NCI-H524 treated with DMSO at 0.1 percent for 48 hours (cell line): Measurements from ENCODE around the gene AGAP3.

Experiments
- DNase-seq: peaks from one replicate; lab custom pipeline; 2025; lab: John Stamatoyannopoulos, UW

The AGAP3 gene

GRCh38 chr7:151161757-151162156, 75.5 kb downstream of the AGAP3 start:
- DNase-seq: no peak

DNA sequence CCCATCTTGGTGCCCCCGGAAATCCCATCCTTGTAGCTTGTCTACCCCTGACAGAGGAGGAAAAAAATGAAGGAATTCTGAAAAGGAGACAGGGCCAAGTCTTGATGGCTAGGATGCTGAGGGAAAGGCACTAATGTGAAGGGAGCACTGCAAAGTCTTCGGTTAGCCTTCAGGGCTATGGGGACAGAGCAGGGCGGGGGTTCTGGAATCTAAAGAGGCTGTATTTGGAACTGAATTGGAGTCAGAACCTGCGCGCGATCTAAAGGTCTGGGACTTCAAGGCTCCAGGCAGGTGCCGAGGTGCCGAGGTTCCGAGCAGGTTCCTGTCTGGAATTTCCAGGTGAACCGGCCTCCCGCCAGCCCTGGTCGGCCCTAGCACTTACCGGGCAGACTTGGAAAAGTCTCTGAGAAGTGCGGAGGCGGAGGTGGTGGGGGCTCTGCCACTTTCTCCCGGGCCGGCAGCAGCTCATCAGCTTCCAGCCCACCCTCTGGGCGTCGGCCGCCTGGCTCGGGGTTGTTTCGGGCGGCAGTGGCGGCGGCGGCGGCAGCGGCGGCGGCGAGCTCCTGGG, 80.4 kb downstream of the AGAP3 start:
- no peak for DNase-seq

- DNase-seq: no peak
Observed at GRCh38 chr7:151167197-151167961, 81.1 kb downstream of the AGAP3 start, which contains the start of gene GBX1. Gene GBX1 (minus strand): TSS chr7:151167694. CDS start chr7:151167548, 146 bp downstream.

DNA sequence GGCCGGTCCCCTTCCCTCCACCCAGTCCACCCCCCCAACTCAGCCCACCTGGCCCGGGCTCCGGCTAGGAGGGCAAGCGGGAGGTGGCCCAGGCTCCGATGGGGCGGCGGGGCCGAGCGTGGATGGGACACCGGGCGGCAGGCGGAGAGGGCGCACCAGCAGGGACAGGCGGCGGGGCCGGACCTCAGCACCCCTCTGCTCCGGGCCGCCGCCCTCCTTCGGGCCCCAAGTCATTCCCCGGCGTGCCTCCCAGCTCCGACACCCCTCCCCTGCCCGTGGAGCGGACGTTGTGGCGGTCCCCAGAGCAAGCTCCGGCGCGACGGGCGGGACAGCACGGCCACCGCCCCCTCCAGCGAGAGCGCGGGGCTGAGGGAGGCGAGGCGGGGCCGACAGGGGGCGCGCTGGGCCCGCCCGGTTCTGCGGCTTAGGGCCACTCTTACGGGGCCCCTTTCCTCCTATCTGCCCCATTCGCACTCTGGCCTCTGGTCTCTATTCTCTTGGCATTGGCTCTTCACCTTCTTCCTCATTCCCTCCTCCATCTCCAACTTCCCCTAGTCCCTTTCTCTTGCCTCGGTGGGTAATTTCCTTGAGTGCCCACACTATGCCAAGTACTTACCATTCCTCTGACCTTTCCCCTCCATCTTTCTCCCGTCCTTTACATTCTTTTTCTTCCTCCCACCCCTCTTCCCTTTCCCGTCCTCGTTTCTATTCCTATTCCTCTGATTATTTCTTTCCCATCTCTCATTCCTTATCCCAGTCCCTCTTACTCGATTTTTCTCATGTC, 81.9 kb downstream of the AGAP3 start:
- no peak for DNase-seq

DNA sequence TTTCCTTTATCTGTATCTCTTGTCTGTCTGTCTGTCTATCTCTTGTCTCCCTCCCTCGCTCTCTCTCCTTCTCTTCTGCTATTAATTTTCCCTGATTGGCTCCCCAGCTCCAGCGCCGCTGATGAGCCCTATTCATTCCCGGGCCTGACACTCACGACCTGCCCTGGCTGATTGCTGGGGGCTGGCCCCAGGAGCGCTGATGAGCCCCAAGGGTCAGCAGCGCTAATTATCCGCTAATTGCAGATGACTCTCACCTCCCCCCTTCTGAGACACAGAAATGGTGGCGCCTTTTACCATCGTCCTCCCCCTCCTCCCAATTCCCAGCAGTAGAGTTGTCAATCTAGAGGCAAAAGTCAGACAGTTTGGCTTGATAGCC, 82.5 kb downstream of the AGAP3 start:
- no peak for DNase-seq

GRCh38 chr7:151172273-151173141, 86.2 kb downstream of the AGAP3 start:
- no peak for DNase-seq

DNA sequence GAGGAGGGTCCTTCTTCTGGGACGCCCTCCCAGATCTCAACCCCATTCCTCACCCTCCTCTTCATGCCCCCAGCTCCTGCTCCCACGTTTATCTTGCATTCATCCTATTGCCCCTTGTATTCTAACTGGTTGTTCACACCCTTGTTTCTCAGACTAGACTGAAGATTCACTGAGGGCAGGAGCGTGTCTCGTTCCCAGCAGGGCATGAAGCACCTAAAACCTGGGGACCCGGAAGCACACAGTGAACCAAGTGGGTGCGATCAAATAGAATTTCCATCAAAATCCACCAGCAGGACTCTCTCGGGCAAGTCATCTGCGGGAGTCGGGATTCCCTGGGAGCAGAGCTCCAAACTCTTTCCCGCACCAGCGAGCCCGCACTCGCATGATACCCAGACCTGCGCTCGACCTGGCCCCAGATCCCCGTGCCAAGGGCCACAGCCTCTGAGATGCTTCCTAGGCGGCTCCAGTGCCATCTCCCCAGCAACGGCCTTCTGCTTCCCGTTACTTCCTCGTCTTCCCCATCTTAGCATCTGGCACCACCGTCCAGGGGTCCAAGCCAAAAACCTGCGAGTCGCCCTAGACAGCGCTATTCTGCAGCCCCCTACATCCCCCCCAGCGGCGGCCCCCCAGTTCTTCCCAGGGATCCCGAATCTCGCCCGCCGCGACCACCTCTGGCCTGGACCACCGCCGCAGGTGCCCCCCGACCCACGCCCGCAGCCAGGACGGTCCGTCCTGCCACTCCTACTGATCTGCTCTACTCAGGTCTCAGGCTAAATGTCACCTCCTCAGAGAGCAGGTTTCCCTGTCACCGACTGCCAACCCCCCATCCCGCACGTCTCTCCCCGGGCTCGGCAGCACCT, 87.3 kb downstream of the AGAP3 start:
- DNase-seq: no peak

DNA sequence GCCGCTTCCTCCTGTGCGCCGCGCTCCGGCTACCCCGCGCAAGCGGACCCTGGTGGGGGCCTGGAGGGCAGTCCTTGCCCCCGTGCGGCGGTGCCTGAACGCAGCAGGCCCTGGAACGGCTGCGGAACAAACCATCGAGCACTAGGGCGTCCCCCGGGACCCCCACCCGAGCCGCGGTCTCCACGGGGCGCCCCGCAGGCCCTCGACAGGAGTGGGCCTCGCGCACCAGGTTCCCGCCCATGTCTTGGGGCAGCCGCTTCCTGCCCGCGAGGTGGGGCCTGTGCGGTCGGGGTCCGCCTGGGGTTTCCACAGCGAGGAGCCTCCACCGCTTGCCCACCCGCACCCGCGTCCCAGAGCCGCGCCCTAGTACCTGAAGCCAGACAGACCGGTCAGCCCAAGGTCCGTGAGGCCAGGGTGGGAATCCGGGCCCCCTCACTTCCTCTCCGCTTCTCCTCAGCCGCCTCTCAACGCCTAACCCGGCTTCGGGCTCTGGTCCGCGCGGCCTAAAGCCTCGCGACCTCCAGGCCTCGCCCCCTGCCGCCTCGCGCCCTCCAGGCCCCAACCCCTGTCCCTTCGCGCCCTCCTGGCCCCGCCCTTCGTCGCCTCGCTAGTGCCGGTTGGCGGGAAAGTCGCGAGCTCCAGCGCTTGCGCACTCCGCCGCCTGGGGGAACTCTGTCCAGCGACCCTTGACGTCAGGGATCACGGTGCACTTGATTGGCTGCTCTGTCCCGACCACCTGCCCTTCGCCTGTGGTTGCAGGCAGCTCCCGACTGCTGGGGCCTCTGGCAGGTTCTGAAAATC, 88.2 kb downstream of the AGAP3 start:
- DNase-seq: no peak

GRCh38 chr7:151175047-151175792, 88.9 kb downstream of the AGAP3 start:
- DNase-seq: no peak

DNA sequence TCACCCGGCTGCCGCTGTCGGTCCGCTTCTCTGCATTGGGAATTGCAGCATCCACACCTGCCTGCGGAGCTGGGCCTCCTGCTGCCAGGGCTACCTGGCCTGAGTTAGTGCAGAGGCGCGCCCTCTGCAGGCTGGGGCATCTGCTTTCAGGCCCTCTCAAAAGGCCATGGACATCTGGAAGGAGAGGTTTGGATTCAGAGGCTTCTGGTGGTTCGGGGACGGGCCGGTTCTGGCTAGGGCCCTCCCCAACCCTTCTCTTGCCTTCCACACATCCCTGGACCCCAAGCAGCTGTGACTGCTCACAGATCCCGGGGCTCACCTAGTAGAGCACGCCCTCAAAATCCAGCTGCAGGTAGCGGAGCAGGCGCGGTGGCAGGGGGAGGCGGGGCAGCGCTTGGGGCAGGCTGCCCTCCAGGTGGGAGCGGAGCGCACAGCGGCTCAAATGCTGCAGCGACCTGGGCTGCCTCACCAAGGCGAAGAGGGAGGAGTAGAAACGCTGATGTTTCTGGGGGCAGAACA, 89.6 kb downstream of the AGAP3 start:
- DNase-seq: no peak

DNA sequence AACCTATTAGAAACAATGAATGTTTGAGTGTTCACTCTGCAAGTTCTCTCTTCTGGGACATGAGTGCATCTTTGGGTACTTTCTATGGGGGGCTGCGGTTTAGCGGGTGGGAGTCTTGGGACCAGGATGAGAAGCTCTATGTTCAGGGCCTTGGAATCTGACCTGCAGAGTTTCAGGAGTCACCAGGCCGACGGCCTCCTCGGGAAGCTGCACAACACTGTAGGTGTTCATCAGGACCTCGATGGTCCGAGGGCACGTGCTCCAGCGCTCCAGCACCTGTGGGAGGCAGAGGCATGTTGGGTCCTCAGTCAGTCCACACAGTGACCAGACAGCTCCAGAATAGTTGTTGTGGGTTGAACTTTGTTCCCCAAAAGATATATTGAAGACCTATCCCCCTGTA, 90.1 kb downstream of the AGAP3 start:
- no peak for DNase-seq

- no peak for DNase-seq
Observed at GRCh38 chr7:151177310-151177709, 91.0 kb downstream of the AGAP3 start.

DNA sequence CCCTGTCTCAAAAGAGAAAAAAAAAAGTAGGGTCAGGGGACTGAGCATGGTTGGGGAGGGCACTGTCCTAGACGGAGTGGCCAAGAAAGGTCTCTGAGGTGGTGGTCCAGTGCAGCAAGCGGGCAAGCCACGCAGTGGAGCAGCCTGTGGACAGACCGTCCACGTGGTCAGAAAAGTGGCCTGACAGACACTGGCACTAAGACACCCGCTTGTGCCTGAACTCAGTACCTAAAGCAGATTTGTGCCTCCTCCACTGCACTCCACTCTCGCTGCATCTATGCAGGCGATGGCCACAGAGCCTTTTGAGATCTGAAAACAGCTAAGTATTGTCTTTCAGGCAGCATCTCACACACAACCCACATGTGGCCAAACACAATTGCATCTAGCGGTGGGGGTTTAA, 92.0 kb downstream of the AGAP3 start:
- no peak for DNase-seq

GRCh38 chr7:151178831-151179230, 92.6 kb downstream of the AGAP3 start:
- DNase-seq: no peak

- DNase-seq: no peak
Observed at GRCh38 chr7:151179287-151179860, 93.1 kb downstream of the AGAP3 start.

GRCh38 chr7:151179946-151180345, 93.7 kb downstream of the AGAP3 start:
- DNase-seq: no peak

DNA sequence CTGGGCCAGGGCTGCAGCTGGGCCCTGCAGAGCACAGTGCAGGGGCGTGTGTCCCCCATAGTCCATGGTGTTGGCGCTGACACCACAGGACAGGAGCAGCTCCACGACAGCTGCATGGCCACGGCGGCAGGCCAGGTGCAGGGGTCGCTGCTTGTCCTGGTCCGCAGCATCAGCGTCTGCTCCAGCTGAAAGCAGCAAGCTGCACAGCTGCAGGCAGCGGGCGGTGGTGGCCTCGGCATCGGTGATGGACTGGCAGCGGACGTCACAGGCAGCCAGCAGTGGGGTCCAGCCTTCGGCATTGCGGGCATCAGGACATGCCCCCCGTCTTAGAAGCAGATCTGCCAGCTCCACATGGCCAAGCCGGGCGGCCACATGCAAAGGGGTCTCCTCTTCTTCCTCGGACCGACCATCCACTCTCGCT, 94.7 kb downstream of the AGAP3 start:
- DNase-seq: no peak

- DNase-seq: no peak
Observed at GRCh38 chr7:151185762-151186639, 99.7 kb downstream of the AGAP3 start.
